GM20431 (cell line): ENCODE results near the gene RBFA.
"Not testable (repeated sequence)": the region's sequence is repeated elsewhere in the genome, so short reads cannot be mapped to it uniquely, and the experiment has no call there.

ENCODE experiments used
- in situ Hi-C: fragments of 300-500 bp; cut with MseI, MboI; formaldehyde crosslinking; loops from one replicate; pipeline ENCODE4 v1.15.0; 2020; ENCODE audit warnings: low sequenced_read_pairs; ENCODE audit not compliant: unreplicated experiment

RBFA gene, protein sequence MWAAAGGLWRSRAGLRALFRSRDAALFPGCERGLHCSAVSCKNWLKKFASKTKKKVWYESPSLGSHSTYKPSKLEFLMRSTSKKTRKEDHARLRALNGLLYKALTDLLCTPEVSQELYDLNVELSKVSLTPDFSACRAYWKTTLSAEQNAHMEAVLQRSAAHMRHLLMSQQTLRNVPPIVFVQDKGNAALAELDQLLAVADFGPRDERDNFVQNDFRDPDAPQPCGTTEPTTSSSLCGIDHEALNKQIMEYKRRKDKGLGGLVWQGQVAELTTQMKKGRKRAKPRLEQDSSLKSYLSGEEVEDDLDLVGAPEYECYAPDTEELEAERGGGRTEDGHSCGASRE

GRCh38 chr18:80034068-80034851, at the start of gene RBFA:
Gene RBFA, plus strand, starts transcription at chr18:80034434. Its CDS starts 62 bp downstream, at chr18:80034496.
- in situ Hi-C loops = no loop called here

GRCh38 chr18:79985172-79985571, 49.1 kb upstream of the RBFA start:
- in situ Hi-C loops = no loop called here

DNA sequence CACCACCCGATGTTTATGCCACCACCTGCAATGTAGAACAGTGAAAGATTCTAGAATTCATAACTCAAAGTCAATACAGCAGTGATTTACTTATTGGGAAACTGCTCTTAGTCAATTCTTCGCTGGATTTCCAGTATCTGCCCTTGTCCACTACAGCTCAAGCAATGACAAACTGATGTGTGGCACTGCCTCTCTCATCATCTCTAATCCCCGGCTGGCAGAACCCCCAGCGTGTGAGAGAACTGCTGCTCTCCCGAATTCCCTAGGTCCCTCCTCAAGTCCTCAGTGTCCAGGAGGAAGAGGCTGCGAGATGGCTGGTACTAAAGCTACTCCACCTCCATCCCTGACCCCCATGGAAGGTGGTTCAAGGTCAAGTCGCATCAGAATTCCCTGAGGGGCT, 47.5 kb upstream of the RBFA start:
- in situ Hi-C loops = no loop called here

- in situ Hi-C loops = no loop called here
These were observed 46.7 kb upstream of the RBFA start for GRCh38 chr18:79987566-79987965.

DNA sequence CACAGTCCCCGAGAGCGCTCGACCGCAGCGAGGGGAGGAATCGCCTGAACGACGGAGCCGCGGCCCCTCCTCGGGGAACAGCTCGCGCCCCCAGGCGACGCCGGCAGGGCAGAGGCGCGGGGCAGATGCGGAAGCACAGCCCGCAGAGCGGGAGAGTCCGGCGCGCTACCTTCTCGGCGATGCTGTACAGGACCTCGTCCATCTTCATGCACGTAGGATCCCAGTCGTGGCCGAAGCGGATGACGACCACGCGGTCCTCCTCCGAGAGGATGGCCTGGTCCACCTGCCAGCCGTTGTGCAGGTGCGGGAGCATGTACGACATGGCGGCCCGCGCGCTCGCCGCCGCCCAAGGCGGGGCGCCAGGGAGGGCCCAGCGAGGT, 46.2 kb upstream of the RBFA start:
- in situ Hi-C loops = no loop called here

DNA sequence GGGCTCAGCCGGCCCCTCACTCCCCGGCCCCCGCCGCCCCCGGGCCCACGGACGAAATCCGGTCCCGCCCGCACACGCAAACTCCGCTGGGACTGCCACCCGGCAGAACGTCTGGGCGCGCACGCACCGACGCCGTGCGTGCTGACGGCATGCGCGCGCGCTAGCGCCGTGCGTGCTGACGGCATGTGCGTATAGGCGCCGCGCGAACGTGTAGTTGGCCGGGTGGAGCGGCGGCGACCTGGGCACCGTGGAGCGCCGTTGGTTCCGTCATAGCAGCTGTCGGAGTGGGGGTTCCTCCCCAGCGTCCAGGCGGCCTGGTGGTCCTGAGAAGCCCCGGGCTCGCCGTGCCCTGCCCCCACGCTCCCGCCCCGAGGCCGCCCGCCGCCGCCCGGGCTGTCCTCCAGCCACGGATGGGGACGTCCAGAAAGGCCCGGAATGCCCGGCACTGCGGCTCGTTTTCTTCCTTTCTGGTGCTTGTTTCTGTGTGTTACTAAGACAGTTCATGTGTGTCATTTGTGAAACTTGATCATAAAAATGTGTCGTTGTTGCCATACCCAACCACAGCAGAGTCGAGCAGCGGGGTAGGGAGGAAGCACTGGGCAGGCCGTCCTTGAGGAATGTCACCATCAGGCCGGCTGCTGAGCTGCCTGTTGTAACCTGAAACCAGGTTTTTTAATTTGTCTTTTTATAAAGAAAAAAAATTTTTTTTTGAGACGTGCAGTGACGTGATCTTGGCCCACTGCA, 45.6 kb upstream of the RBFA start, which contains the start of gene TXNL4A:
TSS of gene TXNL4A (minus strand) at position 113 of the 744 bp plus-strand sequence. CDS start 171 bp downstream, outside the sequence.
- in situ Hi-C loops = no loop called here

DNA sequence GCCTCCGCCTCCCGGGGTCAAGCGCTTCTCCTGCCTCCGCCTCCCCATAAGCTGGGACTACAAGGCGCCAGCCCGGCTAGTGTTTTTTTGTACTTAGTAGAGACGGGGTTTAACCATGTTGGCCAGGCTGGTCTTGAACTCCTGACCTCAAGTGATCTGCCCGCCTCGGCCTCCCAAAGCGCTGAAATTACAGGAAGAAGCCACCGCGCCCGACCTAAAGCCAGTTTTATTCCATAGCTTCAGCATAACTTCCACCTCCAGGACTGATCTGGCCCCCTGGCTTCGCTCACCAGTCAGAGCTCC, 45.1 kb upstream of the RBFA start:
- in situ Hi-C loops = no loop called here

- in situ Hi-C loops = no loop called here
These were observed 42.7 kb upstream of the RBFA start for GRCh38 chr18:79991494-79991893.

DNA sequence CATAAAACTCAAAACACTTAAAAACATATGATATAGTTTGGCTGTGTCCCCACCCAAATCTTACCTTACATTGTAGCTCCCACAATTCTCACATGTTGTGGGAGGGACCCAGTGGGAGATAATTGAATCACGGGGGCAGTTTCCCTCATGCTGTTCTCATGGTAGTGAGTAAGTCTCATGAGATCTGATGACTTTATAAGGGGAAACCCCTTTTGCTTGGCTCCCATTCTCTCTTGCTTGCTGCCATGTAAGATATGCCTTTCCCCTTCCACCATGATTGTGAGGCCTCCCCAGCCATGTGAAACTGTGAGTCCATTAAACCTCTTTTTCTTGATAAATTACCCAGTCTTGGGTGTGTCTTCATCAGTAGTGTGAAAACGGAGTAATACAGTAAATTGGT, 34.5 kb upstream of the RBFA start:
- in situ Hi-C loops = not testable (repeated sequence)

- in situ Hi-C loops = no loop called here
These were observed 33.4 kb upstream of the RBFA start for GRCh38 chr18:80000877-80001276.

DNA sequence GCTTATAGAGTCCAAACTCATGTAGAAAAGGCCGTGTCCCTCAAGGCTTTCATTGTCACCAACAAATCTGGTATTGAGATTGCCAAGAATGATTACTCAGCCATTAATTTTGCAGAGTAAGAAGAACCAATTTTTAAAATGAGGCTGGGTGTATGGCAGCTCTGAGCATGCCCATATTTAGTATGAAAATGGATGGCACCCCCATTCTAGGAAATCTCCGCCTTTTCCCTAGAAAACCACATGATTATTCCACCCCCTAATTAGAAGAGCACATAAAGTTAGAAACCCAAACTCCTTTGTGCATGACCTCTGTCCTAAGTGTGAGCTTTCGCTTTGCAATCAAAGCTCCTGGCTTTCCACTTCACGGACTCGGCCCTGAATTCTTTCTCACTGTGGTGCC, 31.8 kb upstream of the RBFA start:
- in situ Hi-C loops = no loop called here

DNA sequence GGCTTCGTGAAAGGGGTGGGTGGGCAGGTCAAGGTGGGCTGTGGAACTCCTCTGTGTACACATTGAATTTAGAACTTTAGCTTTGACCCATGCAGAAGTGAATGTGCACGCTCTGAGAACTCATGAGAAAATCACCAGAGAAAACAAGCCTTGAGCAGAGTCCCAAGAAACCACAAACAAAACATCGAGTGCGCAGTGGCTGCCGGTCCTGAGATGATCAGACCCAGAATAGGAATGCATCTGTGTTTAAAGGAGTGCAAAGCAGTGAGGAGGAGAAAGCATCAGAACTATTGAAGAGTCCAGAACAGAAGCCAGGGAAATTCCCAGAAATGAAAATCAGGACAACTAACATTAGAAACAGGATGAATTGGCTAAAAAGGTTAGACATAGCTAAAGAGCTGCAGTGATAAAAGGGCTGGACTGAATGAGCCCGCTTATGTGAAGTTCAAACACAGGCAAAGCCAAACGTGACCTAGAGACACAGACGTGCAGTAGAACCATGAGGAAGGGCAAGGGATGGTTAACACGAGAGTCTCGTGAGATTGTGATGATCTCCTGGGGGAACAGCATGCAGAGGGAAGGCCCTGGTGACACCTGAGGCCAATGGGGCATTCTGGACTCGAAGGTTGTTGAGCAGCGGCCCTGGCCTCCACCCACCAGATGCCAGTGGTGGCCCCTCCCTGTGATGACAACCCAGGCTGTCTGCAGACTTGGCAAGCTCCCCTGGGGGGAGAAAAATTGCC, 29.5 kb upstream of the RBFA start:
- in situ Hi-C loops = no loop called here

DNA sequence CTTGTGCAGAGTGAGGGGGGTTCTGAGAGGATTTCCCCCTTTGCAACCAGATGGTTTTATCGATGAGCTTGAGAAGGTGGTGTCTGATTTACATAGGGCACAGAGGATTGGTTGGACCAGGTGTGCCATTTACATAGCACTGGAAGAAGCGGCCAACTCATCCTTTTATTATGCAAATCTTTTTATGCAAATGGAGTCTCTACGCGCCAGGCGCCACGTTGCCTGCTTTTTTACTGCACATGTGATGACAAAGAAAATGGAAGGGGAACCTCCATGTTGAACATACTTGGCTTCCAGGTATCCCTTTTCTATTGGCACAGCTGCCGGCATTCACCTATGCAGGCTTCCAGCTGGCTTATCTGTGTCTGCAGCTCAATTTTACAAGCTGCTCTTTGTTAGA, 27.5 kb upstream of the RBFA start:
- in situ Hi-C loops = no loop called here

DNA sequence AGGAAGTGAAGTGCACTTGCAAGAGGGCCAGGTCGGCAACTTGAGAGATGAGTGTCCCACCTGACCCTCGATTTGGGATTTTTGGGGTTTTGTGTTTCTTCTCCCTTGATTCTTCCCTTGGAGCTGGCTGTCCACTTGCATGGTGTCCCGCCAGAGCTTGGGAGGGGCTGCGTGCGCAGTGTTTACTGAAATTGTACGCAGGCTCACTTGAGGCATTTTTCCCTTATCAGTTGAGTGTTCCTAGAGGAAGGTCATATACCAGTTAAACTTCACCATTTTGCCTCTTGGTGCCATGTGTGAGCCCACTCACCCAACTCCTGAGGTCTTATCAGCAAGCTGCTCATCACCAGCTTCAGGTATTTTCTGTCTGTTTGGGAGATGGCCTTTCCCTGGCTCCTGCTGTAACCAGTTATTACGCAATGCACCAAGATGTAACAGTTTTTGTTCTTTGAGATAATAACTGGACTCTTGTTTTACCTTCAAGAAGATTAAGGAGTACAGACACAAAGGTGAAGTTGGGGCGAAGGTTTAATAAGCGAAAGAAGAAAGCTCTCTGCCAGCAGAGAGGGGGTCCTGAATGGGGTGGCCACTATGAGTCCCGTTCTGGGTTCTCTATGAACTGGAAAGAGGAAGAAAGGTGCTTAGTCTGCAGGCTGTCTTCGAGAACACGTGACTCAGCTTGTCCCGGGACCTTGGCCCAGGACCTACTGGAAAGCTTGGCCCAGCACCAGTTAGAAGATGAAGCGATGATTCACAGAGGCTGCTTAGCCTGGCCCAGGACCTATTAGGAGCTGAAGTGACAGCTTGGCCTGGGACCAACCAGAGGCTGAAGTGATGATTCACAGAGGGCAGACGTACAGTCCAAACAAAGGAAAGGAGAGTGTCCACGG, 24.3 kb upstream of the RBFA start:
- in situ Hi-C loops = no loop called here

GRCh38 chr18:80010551-80010906, 23.7 kb upstream of the RBFA start:
- in situ Hi-C loops = no loop called here

DNA sequence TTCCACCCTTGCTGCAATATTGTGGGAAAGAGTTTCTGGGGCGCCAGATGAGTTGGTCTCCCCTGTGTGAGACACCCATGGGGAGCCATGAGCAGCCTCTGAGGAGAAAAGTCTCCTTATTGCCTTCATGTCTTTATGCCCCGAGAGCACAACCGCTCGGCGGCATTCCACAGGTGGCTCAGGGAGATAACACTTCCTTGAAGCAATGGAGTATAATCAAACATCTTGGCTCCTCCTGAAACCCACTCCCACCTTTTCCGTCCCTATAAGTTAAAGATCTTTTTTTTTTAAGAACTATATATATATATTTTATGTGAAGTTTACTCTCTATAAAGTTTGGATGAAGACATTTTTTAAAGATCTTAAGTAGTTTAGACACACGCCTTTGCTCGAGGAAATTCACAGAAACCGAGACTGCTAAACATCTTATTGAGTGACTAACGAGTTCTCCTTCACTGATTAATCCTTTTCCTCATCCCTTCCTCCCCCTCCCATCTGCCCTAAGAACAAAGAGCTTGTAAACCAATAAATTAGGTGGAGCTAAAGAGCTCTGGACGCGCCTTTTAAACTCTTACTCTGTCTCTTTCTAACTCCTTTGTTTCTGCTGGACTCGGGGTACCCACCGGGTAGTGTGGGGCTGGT, 22.6 kb upstream of the RBFA start:
- in situ Hi-C loops = not testable (repeated sequence)

DNA sequence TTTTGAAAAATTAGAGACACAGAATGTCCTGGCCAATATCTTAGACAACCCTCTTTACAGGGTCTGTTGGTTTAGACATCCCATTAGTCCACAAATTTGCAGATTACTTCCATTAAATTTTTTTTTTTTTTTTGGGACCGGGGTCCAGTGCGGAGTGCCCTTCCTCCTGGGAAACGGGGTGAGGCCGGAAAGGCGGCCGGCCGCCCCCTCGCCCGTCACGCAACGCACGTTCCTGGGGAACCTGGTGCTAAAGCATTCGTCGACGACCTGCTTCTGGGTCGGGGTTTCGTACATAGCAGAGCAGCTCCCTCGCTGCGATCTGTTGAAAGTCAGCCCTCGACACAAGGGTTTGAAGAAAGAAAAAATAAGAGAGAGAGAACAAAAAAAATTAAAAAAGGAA, 21.5 kb upstream of the RBFA start:
- in situ Hi-C loops = no loop called here

DNA sequence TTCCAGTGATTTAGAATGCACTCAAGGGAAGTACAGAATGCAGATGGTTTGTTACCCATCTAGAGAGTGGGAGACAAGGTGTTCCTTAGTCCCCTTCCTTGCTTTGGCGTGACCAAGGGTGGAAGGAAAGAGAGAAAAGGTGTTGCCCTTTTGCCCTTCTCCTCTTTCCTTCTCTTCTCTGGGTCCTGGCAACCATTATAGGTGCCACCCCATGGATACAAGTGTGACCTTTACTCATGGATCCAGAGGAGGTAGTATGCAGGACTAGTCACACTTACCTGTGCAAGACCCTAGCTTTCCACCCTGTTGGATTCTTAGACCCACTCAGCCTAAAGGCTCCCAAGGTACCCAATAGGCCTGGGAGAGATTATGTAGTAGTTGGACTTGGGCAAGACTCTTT, 11.6 kb upstream of the RBFA start:
- in situ Hi-C loops = no loop called here

DNA sequence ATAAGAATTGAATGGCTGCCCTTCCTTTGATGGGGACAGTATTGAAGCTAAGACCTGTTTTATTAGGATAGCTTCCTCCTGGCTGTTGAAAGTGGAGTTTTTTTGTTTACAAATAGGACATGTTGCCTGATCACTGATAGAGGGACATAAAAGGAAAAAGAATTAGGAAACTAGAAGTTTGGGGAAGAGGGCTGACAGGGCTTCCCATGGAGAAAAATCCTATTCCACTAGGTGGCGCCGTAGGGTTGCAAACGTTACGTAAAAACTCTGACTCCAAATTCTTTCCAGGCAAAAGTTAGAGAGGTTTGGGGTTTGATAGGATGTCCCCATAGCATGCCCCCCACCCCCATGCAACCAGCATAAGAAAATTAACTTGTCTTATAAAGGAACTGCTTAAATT, 11.1 kb upstream of the RBFA start:
- in situ Hi-C loops = no loop called here
